CD1c-positive myeloid dendritic cell (primary cell): Measurements from ENCODE around the gene CCM2.
"Not testable (repeated sequence)": the region's sequence is repeated elsewhere in the genome, so short reads cannot be mapped to it uniquely, and the experiment has no call there.

Source experiments
- DNase-seq: peaks from one replicate; pipeline ENCODE4 v3.0.0-alpha.2; 2016; ENCODE audit errors: extremely low spot score

Gene CCM2

DNA sequence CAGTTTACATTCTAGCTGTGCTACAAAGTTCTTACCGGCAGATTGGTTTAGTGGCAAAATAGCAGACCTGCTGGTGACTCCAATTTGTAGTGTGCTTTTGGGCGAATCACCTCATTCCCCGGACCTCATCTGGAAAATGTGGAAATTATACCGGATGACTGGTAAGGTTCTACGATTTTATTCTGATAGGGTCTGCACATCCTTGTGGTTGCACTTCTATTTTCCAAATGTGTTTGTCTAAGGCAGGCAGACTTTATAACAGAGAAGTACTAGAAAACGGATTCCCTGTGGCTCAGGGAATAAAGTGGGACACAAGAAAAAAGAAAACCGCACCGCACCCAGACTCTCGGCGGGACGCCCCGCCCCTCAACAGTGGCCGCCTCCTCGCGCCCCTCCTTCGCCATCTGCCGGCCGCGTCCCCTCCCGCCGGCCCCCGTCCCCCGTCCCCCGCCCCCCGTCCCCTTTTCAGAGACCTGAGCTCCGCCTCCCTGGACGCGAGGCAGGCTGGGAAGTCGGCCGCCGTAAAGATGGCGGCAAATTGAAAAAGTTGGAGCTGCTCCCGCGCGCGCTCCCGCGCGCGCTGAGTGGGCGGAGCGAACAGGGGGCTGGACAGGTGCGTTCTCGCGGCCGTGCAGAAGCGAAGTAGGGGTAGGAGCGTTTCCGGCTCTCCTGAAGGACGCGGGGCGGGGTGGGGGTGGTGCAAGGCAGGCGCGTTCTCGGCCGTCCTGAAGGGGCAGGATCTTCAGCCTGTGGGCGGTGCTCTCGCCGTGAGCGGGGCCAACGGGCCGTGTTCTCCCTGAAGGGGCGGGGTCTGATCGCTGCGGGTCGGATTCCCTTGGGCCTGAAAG lies 532 bp upstream of the CCM2 start:
- peak; percentile 99 for DNase-seq

DNA sequence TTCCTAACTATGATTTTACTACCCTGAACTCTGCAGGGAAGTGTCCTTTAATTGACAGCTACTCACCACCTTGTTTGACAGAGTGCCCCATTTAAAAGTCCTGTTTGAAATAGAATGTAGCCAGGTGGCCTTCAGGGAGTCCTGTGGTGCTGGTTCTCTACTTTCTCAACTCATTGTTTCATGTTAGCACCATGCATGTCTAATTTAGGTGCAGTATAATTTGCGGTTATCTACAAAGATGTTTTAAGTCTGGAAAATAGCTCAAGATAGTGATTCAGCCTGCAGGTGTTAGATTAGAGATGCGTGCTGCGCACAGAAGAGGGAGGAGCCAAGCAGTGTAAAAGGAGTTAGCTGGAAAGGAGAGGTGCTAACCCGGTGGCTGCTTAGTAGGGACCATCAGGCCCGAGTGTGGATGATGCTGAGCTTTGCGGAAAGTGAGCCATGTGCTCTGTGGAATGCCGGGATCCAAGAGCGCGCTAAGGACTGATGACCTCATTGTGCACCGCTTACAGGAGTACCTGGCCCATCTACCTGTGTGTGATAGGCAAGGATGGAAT lies 1.2 kb downstream of the CCM2 start:
- peak; percentile 48 for DNase-seq

DNA sequence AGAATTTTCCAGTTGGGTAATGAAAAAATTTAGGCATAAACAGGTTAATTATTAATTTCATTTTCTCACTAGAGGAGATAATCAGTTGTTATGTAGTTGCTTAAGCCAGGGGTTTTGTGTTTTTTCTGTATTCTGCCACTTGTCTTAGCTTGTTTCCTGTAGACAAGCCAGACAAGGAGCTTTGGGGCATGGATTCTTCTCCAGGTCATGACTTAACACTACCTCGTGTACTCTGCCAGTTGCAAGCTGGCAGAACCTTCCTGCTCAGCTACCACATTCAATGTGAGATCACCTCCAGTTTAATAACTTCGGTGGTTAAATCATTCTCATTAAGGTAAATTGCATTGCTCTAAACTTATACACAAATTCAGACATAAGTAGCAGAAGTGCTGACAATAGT lies 1.8 kb downstream of the CCM2 start:
- DNase-seq = no peak

DNA sequence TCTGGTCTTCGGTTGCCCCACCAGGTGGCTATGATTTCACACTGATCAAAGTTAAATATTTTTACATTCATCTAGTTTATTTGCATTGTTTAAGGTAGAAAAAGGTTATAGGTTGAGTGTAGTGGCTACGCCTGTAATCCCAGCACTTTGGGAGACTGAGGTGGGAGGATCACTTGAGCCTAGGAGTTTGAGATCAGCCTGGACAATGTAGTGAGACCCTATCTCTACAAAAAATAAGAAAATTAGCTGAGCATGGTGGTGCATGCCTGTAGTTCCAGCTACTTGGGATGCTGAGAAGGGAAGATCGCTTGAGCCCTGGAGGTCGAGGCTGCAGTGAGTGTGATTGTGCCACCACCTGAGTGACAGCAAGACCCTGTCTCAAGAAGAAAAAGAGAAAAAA lies 3.8 kb downstream of the CCM2 start:
- DNase-seq = no peak

DNA sequence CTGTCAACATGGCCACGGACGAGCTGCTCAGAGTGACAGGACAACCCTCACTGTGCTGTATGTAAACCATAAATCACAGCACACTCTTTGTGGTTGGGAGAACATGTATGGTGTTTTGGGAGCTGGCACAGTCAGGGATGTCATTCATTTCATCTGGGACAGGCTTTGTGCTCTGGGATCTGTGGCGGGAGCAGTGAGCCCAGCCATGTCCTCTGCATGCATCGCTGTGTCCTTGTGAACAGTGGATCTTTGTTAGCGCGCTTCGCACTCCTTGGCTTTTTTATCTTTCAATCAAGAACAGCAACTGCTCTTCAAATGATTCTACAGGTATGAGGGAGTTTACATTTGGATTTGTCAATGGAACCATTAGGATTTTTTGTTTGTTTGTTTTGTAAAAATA lies 7.1 kb downstream of the CCM2 start:
- no peak for DNase-seq

DNA sequence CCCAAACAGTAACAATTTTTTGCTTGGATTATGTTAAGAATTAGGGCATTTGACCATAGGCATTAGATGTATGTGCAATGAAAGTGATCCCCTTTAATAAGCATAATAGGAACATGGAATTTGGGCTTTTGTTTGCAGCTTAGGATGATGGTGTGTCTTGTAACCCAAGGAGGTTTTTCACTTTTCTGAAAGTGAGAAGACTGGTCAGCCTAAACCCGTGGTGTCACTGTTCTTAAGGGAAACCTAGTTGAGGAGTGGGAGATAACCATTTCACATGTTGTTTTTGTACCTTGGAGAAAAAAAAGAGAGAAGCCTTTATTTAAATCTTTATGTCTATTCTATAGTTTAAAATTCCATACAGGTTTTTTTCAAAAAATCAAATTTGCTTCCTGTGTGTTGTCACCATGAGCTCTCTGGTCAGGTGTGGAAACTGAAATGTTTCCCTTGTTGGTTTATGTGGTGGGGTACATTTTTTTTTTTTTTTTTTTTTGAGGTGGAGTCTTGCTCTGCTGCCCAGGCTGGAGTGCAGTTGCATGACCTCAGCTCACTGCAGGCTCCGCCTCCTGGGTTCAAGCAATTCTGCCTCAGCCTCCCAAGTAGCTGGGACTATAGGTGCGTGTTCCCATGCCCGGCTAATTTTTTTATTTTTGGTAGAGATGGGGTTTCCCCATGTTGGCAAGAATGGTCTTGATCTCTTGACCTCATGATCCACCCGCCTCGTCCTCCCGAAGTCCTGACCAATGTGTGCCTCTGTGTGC lies 7.7 kb downstream of the CCM2 start:
- no peak for DNase-seq

DNA sequence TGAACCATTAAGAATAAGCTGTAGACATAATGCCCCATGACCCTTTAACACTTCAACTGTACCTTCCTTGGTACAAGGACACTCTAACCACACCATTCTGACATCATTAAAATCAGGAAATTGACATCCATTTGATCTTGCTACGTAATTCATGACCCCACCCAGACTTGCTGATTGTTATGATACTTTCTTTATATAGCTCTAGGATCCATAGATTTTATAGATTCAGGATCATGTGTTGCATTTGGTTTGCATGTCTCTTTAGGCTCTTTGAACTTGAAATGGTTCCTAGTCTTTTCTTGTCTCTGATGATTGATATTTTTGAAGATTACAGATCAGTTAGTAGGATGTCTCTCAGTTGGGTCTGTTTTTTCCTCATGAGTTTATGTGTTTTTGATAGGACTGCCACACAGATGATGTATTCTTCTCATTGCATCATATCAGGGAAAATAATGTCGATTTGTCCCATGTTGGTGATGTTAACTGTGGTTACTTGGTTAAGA lies 13.5 kb downstream of the CCM2 start:
- no peak for DNase-seq

DNA sequence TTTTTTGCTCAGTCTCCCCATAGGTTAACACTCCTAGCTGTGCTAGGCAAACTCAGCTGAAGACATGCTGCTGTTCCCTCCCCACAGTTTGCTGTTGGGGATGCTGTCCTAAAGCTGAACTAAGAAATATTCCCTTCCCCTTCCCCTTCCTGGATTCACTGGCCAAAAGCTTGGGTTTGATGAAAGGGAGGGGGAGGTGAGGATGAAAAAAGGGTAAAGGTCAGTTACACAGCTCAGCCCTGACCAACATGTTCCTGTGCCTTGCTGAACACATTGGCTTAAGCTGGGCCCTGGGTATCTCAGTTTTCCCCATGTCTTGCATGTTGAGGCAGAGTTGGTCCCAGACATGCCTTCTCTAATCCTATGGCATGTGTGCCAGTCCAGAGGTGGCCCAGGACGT lies 15.3 kb downstream of the CCM2 start:
- no peak for DNase-seq

DNA sequence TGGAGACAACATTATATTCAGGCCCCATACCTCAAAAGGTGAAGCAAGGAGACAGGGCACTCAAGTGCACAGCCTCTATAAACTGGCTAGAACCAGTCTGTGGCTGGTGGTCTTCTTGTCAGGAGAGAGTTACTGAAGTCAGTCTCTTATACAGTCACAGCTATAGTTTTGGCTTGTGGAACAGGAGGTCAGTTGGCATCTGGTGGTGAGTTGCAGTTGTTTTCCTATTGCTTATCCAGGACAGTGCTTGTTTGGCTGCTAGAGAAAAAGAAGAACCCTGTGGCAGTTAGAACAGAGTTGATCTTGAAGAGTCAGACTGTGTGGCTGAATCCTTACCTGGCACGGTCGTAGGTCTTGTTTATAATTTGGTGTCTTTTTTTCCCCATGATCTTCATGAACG lies 17.3 kb downstream of the CCM2 start:
- no peak for DNase-seq

DNA sequence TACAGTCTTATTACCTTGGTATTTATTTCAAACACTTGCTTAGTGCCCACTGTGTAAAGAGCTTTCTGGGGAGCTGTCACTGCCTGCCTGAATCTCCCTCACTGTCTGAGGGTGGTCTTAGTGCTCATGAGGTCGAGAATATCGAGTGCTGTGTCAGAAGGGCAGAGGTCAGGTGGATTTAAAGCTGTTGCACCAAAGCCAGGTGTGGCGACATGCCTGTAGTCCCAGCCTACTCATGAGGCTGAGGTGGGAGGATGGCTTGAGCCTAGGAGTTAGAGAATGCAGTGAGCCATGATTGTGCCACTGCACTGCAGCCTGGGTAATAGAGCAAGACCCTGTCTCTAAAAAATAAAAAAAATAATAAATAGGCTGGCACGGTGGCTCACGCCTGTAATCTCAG lies 20.9 kb downstream of the CCM2 start:
- no peak for DNase-seq

DNA sequence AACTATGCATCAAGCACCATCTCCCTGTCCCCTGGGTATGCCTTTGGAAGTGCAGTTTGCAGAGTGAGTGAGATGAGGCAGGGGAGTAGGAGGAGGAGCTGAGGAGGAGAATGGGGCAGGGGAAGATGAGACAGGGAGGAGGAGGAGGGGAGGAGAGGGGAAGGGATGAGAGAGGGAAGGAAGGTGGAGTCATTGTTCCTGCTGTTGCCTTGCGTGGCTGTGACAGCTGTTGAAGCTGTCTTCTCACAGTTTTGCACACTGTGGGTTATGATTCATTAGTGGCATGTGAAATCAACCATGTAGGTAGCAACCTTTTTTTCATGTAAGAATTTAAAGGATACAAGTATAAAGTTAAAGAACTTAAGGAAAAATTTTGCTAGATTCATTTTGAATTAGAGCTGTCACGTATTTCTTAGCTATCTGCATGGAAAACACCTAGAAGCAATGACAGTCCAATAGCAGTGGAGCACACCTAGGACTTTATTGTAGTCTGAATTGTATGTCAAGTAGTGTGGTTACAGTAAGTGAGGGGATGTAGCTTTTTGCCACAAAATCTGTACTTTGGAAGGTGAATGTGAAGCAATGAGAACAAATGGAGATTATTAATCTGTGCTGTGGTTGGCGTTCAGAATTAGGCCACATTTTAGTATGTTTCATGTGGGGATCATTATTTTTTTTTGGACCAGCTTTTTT lies 21.7 kb downstream of the CCM2 start:
- DNase-seq = no peak

DNA sequence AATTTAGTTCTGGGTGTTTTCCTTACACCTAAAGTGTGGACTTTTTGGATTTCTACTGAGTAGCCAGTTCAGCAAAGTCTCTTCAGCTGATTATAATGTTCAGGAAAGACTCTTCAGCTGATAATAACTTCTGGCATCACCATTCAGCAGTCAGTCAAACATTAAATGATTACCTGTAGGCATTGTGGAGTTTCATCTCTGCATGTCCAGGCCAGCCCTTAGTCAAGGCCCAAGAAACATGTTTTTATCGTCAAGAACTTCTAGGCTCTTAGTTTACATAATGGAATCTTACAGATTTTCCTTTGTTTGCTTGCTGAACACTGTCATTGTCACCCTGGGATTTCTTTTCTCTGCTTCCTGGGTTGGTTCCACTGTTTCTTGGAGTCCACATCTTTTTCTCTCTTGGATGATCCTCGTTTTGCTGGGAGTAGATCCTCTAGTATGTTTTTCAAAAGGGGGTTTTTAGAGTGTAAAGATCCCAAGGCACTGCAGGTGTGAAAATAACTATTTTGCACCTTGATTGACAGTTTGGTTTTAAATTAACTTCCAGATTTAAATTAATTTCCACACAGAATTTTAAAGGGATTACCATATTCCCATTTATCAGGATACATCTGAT lies 24.2 kb downstream of the CCM2 start:
- no peak for DNase-seq

DNA sequence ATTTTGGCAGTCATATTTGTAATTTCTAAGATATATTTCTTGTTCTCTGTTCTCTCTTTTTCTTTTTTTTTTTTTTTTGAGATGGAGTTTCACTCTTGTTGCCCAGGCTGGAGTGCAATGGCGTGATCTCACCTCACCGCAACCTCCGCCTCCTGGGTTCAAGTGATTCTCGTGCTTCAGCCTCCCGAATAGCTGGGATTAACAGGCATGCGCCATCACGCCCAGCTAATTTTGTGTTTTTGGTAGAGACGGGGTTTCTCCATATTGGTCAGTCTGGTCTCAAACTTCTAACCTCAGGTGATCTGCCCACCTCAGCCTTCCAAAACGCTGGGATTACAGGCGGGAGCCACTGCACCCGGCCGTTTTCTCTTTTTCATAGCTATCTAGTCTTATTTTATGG lies 25.5 kb downstream of the CCM2 start:
- DNase-seq = not testable (repeated sequence)

DNA sequence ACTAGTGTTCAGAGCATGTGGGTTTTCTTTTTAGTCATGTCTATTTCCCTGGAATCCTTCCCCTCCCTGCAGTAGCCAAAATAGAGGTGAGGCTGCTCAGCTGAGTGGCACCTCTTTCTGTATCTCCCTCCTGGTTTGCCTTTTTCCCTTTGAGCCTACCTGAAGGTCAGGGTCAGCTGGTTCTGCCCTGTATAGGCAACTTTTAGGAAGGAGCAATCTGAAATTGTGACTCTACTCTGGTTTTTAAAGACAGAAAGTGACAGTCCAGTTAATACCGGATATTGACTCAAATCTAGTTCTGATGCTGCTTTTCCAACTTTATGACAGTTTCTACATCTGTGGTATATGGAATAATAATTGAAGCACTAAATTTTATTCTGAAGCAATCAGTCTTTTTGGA lies 26.0 kb downstream of the CCM2 start:
- DNase-seq = no peak

DNA sequence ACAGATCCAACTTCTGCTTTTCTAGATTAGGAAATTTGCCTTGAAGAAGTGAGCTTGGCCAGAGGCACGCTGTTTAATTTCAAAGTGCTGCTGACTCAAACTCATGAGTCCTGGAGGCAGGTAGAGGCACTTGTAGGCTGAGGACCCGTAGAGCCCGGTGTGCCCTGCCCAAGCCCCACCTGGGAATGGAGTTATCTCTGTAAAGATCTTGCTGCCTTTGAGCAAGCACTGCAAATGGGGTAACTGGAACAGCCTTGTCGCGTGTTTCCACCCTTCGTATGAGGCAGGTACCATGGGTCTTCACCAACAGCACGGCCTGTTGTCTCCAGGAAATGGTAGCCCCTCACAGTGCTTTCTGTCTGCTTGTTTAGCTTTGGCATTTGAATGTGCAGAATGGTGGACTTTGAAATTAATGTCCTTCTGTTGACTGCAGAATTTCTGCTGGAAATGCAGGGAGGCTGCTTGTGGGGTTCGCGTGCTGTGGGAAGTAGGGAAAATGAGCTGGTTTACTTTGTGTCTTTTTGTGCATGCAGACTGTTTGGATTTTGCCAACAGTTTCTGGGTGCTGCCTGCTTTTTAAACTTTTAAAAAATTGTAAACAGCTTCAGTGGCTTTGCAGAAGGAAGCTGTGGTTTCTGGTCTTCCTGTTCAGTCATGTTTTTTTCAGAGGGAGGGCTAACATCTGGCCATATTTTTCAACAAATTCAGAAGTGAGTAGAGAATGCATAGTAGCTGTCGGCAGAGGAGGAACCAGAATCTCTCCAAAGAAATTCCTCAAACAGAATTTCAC lies 27.2 kb downstream of the CCM2 start:
- DNase-seq = peak; percentile 79

DNA sequence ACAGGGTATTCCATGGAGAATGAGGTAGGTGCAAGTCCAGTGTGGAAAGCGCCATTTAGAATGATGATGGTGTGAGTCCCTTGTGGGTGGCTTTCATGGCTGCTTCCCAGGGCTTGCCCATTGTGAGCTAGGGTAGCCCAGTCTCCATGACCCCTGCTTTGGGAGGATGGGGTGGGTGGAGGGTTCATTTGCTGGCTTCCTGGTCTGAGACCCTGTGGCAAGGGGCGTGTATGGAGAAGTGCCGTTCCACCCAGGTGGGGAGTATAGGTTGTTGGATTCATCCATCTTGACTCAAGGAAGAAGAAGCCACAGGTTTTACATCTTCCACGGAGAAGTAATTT lies 27.7 kb downstream of the CCM2 start:
- no peak for DNase-seq

DNA sequence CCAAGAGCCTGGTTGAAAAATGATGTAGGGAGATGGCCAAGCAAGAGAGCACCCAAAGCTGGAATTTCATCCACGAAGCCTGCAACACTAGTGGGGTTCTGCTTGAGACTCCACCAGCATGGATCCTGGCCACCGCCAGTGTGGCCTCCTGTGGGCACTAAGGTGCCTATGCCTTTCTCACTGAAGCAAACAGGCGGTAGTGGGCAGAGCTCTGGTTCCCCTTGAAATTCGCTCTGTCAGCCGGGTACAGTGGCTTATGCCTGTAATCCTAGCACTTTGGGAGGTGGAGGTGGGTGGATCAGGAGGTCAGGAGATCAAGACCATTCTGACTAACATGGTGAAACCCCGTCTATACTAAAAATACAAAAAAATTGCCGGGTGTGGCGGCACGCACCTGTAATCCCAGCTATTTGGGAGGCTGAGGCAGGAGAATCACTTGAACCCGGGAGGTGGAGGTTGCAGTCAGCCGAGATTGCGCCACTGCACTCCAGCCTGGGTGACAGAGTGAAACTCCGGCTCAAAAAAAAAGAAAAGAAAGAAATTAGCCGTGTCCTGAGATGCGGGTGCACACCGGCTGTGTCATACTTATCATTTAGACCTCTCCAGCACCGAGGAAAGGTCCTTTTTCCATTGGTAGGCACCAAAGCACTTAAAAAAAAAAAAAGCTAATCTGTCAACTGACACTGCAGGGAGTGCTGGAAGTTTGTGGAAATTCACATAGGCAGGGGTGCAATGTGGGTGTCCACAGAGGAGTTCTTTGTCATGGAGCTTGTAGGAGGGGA lies 28.3 kb downstream of the CCM2 start:
- peak; percentile 41 for DNase-seq

DNA sequence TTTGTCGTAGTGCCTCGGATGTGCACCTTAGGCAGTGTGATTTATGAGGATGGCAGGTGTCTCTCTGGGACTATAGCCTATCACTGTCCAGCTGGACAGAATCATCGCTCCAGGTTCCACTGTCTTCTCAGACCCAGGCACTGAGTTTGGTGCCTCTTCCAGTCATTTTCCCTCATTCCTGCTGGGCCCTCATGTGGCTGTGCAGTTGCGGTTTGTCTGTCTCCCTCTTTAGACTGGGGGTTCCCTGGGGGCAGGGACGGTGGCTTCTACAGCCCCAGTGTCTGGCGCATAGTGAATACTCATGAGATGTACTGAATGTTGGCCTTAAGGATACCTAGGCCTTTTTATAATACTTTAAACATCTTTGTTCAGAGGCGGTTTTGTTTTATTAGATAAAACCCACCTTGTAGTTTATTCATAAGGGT lies 28.9 kb downstream of the CCM2 start:
- no peak for DNase-seq

DNA sequence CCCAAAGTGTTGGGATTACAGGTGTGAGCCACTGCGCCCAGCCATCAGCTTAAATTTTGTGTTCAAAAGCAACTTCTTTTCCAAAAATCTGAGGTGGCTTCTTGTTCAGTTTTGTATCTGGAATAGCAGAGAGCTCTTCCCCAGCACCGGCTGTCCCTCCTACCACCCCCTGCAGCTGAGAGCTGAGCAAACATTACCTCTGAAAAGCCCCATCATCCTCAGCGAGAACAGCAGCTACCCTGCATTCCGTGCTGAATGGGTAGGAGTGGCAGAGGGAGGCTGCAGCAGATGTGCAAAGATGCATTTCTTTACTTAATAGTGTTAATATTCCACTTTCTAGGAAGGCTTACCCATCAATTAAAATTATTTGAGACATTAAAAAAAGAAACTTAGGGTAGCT lies 31.8 kb downstream of the CCM2 start:
- no peak for DNase-seq

DNA sequence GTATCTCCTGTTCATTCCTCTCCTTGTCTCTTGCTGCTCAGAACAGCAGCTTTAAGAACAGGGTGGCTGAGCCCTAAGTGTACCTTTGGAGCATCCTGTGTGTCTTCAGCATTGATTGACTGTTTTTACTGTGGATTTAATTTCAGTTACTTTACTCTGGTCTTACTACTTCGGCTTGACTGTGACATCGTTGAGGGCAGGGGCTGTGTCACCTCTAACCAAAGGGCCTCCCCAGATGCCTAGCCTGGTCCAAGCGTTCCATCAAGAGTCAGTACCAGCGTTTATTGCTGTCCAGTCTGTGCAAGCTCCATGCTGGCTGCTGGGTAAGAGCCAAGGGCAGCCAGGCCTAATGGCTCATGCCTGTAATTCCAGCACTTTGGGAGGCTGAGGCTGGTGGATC lies 32.4 kb downstream of the CCM2 start:
- no peak for DNase-seq
